HepG2 (cell line): ENCODE measurements around the gene SLC34A3. TPM values are rescaled to one million over a fixed set of nuclear protein-coding genes. Genes with fewer than 3 reads are reported as not detected.
A peak's percentile ranks its signal among the peaks of the same experiment; 100 is the strongest.

ENCODE experiments used
- BORCS8-MEF2B ChIP-seq: sonication (generic); formaldehyde crosslinking; IDR thresholded peaks from 2 replicates; pipeline ENCODE4 v1.8.0; 2022; ENCODE audit warnings: mild to moderate bottlenecking, missing genetic modification reagents
- CSRNP1 ChIP-seq: sonication (generic); formaldehyde crosslinking; IDR thresholded peaks from 2 replicates; pipeline ENCODE4 v1.8.1; 2023; ENCODE audit warnings: mild to moderate bottlenecking, missing genetic modification reagents
- DNMT3B ChIP-seq: conservative IDR thresholded peaks from 2 replicates; pipeline ENCODE4 v1.6.1; 2016; ENCODE audit warnings: missing biosample characterization, control low read depth
- ELF3 ChIP-seq: IDR thresholded peaks from 2 replicates; pipeline ENCODE4 v1.6.1; 2016; ENCODE audit warnings: missing genetic modification reagents, missing compliant biosample characterization
- FOSL2 ChIP-seq: sonication (generic); formaldehyde crosslinking; IDR thresholded peaks from 2 replicates; pipeline ENCODE4 v1.4.0; 2020; ENCODE audit warnings: missing genetic modification reagents
- FOXA3 ChIP-seq: IDR thresholded peaks from 2 replicates; pipeline ENCODE4 v1.6.1; 2016; ENCODE audit warnings: missing genetic modification reagents, missing compliant biosample characterization
- GATA4 ChIP-seq: sonication (generic); IDR thresholded peaks from 2 replicates; pipeline ENCODE4 v1.6.1; 2016; ENCODE audit warnings: antibody characterized with exemption, low read depth, borderline replicate concordance
- GTF2F1 ChIP-seq: fragments of 150-350 bp; IDR thresholded peaks from 2 replicates; pipeline ENCODE4 v1.6.1; 2014; ENCODE audit warnings: low read length
- HCFC1 ChIP-seq: fragments of 150-350 bp; IDR thresholded peaks from 2 replicates; pipeline ENCODE4 v1.6.1; 2014; ENCODE audit warnings: low read depth, low read length
- KLF6 ChIP-seq: IDR thresholded peaks from 2 replicates; pipeline ENCODE4 v1.8.0; 2016; ENCODE audit warnings: missing biosample characterization, missing genetic modification reagents
- NAIF1 ChIP-seq: sonication (generic); formaldehyde crosslinking; IDR thresholded peaks from 2 replicates; pipeline ENCODE4 v1.5.0; 2020; ENCODE audit warnings: mild to moderate bottlenecking, missing genetic modification reagents, borderline replicate concordance
- NCOR1 ChIP-seq: fragments of 200-600 bp; sonication (generic); IDR thresholded peaks from 2 replicates; pipeline ENCODE4 v1.7.0; 2017; ENCODE audit warnings: antibody characterized with exemption, low read length, borderline replicate concordance
- NR3C1 ChIP-seq: sonication (generic); formaldehyde crosslinking; IDR thresholded peaks from 2 replicates; pipeline ENCODE4 v1.4.0; 2020; ENCODE audit warnings: missing genetic modification reagents
- PBX2 ChIP-seq: IDR thresholded peaks from 2 replicates; pipeline ENCODE4 v1.6.1; 2016; ENCODE audit warnings: control low read depth
- PRPF4 ChIP-seq: fragments of 200-400 bp; formaldehyde crosslinking; IDR thresholded peaks from 2 replicates; pipeline ENCODE4 v1.6.1; 2016; ENCODE audit warnings: low read length, low read depth; ENCODE audit not compliant: poor library complexity, severe bottlenecking
- SALL1 ChIP-seq: sonication (generic); formaldehyde crosslinking; IDR thresholded peaks from 2 replicates; pipeline ENCODE4 v1.8.0; 2022; ENCODE audit warnings: mild to moderate bottlenecking, missing genetic modification reagents
- SOX6 ChIP-seq, 2 experiments: fragments of 450-650 bp in 1 of 2; sonication (generic) in 1 of 2; formaldehyde crosslinking in 1 of 2; IDR thresholded peaks; 2 replicates each; pipeline versions ENCODE4 v1.4.0 to v1.6.1; 2017 to 2020; ENCODE audit warnings: antibody characterized with exemption in 1 of 2, mild to moderate bottlenecking in 1 of 2, missing genetic modification reagents in 1 of 2
- TEAD2 ChIP-seq: sonication (generic); formaldehyde crosslinking; IDR thresholded peaks from 2 replicates; pipeline ENCODE4 v1.9.0; 2021; ENCODE audit warnings: missing genetic modification reagents
- ZNF589 ChIP-seq: sonication (generic); formaldehyde crosslinking; conservative IDR thresholded peaks from 2 replicates; pipeline ENCODE4 v1.8.0; 2022; ENCODE audit warnings: mild to moderate bottlenecking, moderate library complexity, missing genetic modification reagents
- ZNF746 ChIP-seq: sonication (generic); formaldehyde crosslinking; IDR thresholded peaks from 2 replicates; pipeline ENCODE4 v1.8.0; 2022; ENCODE audit warnings: mild to moderate bottlenecking, missing genetic modification reagents
- ZNF839 ChIP-seq: sonication (generic); formaldehyde crosslinking; IDR thresholded peaks from 2 replicates; pipeline ENCODE4 v1.4.0; 2020; ENCODE audit warnings: missing genetic modification reagents, mild to moderate bottlenecking, borderline replicate concordance
- ZNF878 ChIP-seq: sonication (generic); formaldehyde crosslinking; IDR thresholded peaks from 2 replicates; pipeline ENCODE4 v1.8.1; 2023; ENCODE audit warnings: mild to moderate bottlenecking, missing genetic modification reagents, moderate library complexity
- ZSCAN9 ChIP-seq: IDR thresholded peaks from 2 replicates; pipeline ENCODE4 v1.6.1; 2016; ENCODE audit warnings: borderline replicate concordance
- polyA plus RNA-seq, 8 experiments: library from polyadenylated mRNA; depleted of rRNA in 3 of 8; stranded (reverse) in 7 of 8; unstranded in 1 of 8; fragments of >200 nt; fragmentation: Illumina TruSeq in 4 of 8; extraction: Trizol in 4 of 8; gene quantifications; 2 replicates each; pipeline versions ENCODE4 v1.2.1 to v1.2.3, GENCODE V29; 2011 to 2016; ENCODE audit warnings: low read depth in 4 of 8, missing spikeins in 1 of 8, mixed read lengths in 1 of 8; ENCODE audit not compliant: insufficient read depth in 1 of 8
- total RNA-seq, 5 experiments: library from RNA; depleted of rRNA; stranded (reverse); fragments of >200 nt; fragmentation: Illumina TruSeq; extraction: Trizol; gene quantifications; 2 replicates each; pipeline ENCODE4 v1.2.3, GENCODE V29; 2016; ENCODE audit warnings: low read depth in 1 of 5
- TF ChIP-seq, protein P1 (sequence below): IDR thresholded peaks from 2 replicates; pipeline ENCODE4 v1.6.1; 2018; ENCODE audit warnings: missing genetic modification reagents
- TF ChIP-seq, protein P2 (sequence below): sonication (generic); formaldehyde crosslinking; IDR thresholded peaks from 2 replicates; pipeline ENCODE4 v1.5.1; 2020; ENCODE audit warnings: missing genetic modification reagents, mild to moderate bottlenecking, borderline replicate concordance
- TF ChIP-seq, protein P3 (sequence below): fragments of 450-650 bp; IDR thresholded peaks from 2 replicates; pipeline ENCODE4 v1.6.1; 2017

Gene SLC34A3
- total and polyA plus RNA-seq, 2 of the 13 experiments (the other 11 are each of a cell fraction or from before 2014, with no cell fraction given): 0.07 to 1.0 TPM

GRCh38 chr9:137277329-137278041 lies 46.8 kb downstream of the SLC34A3 start, which contains the start of gene TOR4A (continued):
- TF ChIP-seq, protein P1, sequence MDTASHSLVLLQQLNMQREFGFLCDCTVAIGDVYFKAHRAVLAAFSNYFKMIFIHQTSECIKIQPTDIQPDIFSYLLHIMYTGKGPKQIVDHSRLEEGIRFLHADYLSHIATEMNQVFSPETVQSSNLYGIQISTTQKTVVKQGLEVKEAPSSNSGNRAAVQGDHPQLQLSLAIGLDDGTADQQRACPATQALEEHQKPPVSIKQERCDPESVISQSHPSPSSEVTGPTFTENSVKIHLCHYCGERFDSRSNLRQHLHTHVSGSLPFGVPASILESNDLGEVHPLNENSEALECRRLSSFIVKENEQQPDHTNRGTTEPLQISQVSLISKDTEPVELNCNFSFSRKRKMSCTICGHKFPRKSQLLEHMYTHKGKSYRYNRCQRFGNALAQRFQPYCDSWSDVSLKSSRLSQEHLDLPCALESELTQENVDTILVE (CRISPR knock-in tag): peak; percentile 69
- peak; percentile 61; the same call in 1 of the 2 replicates for TF ChIP-seq FOXA3 (CRISPR knock-in tag)
- no peak for TF ChIP-seq DNMT3B (CRISPR knock-in tag)
- TF ChIP-seq, protein P2, sequence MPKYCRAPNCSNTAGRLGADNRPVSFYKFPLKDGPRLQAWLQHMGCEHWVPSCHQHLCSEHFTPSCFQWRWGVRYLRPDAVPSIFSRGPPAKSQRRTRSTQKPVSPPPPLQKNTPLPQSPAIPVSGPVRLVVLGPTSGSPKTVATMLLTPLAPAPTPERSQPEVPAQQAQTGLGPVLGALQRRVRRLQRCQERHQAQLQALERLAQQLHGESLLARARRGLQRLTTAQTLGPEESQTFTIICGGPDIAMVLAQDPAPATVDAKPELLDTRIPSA: no peak
- no peak for TF ChIP-seq ZNF839
- peak; percentile 81; the same call in 1 of the 2 replicates for TF ChIP-seq CSRNP1
- TF ChIP-seq NAIF1 (CRISPR knock-in tag): peak; percentile 46; the same call in 1 of the 2 replicates
- TF ChIP-seq, protein P3, sequence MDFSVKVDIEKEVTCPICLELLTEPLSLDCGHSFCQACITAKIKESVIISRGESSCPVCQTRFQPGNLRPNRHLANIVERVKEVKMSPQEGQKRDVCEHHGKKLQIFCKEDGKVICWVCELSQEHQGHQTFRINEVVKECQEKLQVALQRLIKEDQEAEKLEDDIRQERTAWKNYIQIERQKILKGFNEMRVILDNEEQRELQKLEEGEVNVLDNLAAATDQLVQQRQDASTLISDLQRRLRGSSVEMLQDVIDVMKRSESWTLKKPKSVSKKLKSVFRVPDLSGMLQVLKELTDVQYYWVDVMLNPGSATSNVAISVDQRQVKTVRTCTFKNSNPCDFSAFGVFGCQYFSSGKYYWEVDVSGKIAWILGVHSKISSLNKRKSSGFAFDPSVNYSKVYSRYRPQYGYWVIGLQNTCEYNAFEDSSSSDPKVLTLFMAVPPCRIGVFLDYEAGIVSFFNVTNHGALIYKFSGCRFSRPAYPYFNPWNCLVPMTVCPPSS: no peak
- peak; percentile 29; the same call in 1 of the 2 replicates for TF ChIP-seq ZNF746 (CRISPR knock-in tag)
- TF ChIP-seq FOSL2 (CRISPR knock-in tag): peak; percentile 87
- TF ChIP-seq GTF2F1: no peak
- TF ChIP-seq BORCS8-MEF2B (CRISPR knock-in tag): peak; percentile 43
- 0 out of 2 replicates have a peak, but pooled peaks have one; percentile 55 for TF ChIP-seq ZNF878 (CRISPR knock-in tag)
- TF ChIP-seq PRPF4: no peak
- no peak for TF ChIP-seq PBX2 (CRISPR knock-in tag)
- no peak for TF ChIP-seq NCOR1
- TF ChIP-seq TEAD2: no peak
- peak; percentile 88 for TF ChIP-seq KLF6 (CRISPR knock-in tag)
- TF ChIP-seq GATA4: 0 out of 2 replicates have a peak, but pooled peaks have one; percentile 55
- TF ChIP-seq HCFC1: no peak; the same call in 1 of the 2 replicates
- peak; percentile 96 for TF ChIP-seq ELF3
- peak; percentile 65 for TF ChIP-seq ZSCAN9 (CRISPR knock-in tag)
- TF ChIP-seq SOX6 (IDR thresholded peaks at IDR 0.05): no peak
- TF ChIP-seq SOX6 (CRISPR knock-in tag; IDR thresholded peaks at IDR 0.05): peak; percentile 43
- no peak for TF ChIP-seq NR3C1 (CRISPR knock-in tag)
- TF ChIP-seq ZNF589 (CRISPR knock-in tag): no peak
- peak; percentile 62; the same call in 1 of the 2 replicates for TF ChIP-seq SALL1 (CRISPR knock-in tag)
